22Rv1 (cell line): ENCODE data around the gene VCAM1.

Source experiments
- ZFX ChIP-seq: fragments of 450-650 bp; IDR thresholded peaks from 2 replicates; pipeline ENCODE4 v1.6.1; 2017; ENCODE audit warnings: antibody characterized with exemption, borderline replicate concordance
- TF ChIP-seq, protein P1 (sequence below): fragments of 450-650 bp; IDR thresholded peaks from 2 replicates; pipeline ENCODE4 v1.5.1; 2017; ENCODE audit warnings: mild to moderate bottlenecking

DNA sequence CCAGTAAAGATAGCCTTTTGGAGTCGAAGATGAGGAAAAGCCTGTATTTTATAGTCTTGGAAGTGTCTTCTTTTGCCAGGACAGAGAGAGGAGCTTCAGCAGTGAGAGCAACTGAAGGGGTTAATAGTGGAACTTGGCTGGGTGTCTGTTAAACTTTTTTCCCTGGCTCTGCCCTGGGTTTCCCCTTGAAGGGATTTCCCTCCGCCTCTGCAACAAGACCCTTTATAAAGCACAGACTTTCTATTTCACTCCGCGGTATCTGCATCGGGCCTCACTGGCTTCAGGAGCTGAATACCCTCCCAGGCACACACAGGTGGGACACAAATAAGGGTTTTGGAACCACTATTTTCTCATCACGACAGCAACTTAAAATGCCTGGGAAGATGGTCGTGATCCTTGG is at the start of gene VCAM1:
- TF ChIP-seq, protein P1, sequence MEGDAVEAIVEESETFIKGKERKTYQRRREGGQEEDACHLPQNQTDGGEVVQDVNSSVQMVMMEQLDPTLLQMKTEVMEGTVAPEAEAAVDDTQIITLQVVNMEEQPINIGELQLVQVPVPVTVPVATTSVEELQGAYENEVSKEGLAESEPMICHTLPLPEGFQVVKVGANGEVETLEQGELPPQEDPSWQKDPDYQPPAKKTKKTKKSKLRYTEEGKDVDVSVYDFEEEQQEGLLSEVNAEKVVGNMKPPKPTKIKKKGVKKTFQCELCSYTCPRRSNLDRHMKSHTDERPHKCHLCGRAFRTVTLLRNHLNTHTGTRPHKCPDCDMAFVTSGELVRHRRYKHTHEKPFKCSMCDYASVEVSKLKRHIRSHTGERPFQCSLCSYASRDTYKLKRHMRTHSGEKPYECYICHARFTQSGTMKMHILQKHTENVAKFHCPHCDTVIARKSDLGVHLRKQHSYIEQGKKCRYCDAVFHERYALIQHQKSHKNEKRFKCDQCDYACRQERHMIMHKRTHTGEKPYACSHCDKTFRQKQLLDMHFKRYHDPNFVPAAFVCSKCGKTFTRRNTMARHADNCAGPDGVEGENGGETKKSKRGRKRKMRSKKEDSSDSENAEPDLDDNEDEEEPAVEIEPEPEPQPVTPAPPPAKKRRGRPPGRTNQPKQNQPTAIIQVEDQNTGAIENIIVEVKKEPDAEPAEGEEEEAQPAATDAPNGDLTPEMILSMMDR, result no peak
- TF ChIP-seq ZFX, result no peak
